ENCODE measurements around the gene KIAA1671. TPM values are rescaled to one million over a fixed set of nuclear protein-coding genes. Genes with fewer than 3 reads are reported as not detected.

The KIAA1671 gene
- total and polyA plus RNA-seq, 2 of the 13 experiments (the other 11 are each of a cell fraction or from before 2014, with no cell fraction given), result 13.5 to 13.6 TPM

GRCh38 chr22:25166266-25167040 lies 213.9 kb downstream of the KIAA1671 start:
- intact Hi-C loops (cut with micrococcal nuclease; ENCODE audit: unreplicated experiment), result no loop called here

GRCh38 chr22:25167082-25167481 lies 214.6 kb downstream of the KIAA1671 start:
- no peak for FAIRE-seq
- no TSS peak for BruUV-seq (replicated peaks)
- H2AFZ ChIP-seq (ENCODE audit: low read length), result no peak overlapping the region
- H3K9ac ChIP-seq (ENCODE audit: insufficient read depth, low read depth, low read length), result no peak overlapping the region
- H3K79me2 ChIP-seq (ENCODE audit: insufficient read depth, low read length), result peaks cover 5% of the 10 kb centered on the region
- in situ Hi-C loops (cut with HindIII; ENCODE audit: extremely low pct_ligation_motif_present, low pct_unique_long_range_greater_than_20kb), result no loop called here
- ChIA-PET CTCF (ENCODE audit: low intra/inter-chr PET ratio, low total read pairs) (no interaction called here), POLR2A (interaction anchor here (1.5 kb wide), 1 partner anchor 56 kb away, joined by 9 read pairs; no protein-coding TSS in a partner anchor)
- no peak overlapping the region for H3K4me2 ChIP-seq (ENCODE audit: low read depth, low read length)
- ATAC-seq, result no peak; the same call in 2 of the 3 replicates
- intact Hi-C loops (cut with micrococcal nuclease; ENCODE audit: unreplicated experiment), result no loop called here
- peaks cover 1 to 2% of the 10 kb centered on the region in 2 experiments; a peak in 2 of 5 replicates for H3K36me3 ChIP-seq (replicated peaks in 1 of 2; ENCODE audit: control insufficient read depth in 1 of 2, insufficient read depth in 2 of 2, low read length in 2 of 2)
- H3K27me3 ChIP-seq (ENCODE audit: control insufficient read depth in 1 of 2, insufficient read depth in 2 of 2, low read length in 2 of 2), result no peaks in the 10 kb centered on the region
- no peaks in the 10 kb centered on the region for H3K9me3 ChIP-seq (ENCODE audit: low read length)
- H3K27ac ChIP-seq (ENCODE audit: extremely low read length, insufficient read depth, low read length), result no peak overlapping the region
- H4K20me1 ChIP-seq (ENCODE audit: insufficient read depth, low read length), result peaks cover 5% of the 10 kb centered on the region; the same call in 1 of the 2 replicates
- DNase-seq (ENCODE audit: low spot score), result no peak
- peaks cover 70% of the 10 kb centered on the region for H3K4me1 ChIP-seq (ENCODE audit: insufficient read depth, low read length)
- H3K4me3 ChIP-seq (replicated peaks in 1 of 3; ENCODE audit: insufficient read depth in 1 of 3, low read depth in 2 of 3, low read length in 3 of 3), result no peak overlapping the region
- WGBS (ENCODE audit: low lambda C conversion rate), result 63% methylated on average over 5 of the region's 7 CpGs
- TF ChIP-seq CENPT (CRISPR knock-in tag; IDR thresholded peaks at IDR 0.05; ENCODE audit: low read depth) (no peak), CREB1 (IDR thresholded peaks at IDR 0.05) (0 out of 2 replicates have a peak, but pooled peaks have one; percentile 27), CREB1 (CRISPR knock-in tag; IDR thresholded peaks at IDR 0.05) (no peak), SMARCE1 (IDR thresholded peaks at IDR 0.05; ENCODE audit: borderline replicate concordance) (no peak), ZNF460 (CRISPR knock-in tag; IDR thresholded peaks at IDR 0.05; ENCODE audit: borderline replicate concordance) (no peak), HNRNPUL1 (IDR thresholded peaks at IDR 0.05; ENCODE audit: low read depth, low read length) (no peak), BCLAF1 (IDR thresholded peaks at IDR 0.05) (no peak), GMEB1 (CRISPR knock-in tag; IDR thresholded peaks at IDR 0.05; ENCODE audit: borderline replicate concordance) (no peak), YEATS2 (CRISPR knock-in tag; IDR thresholded peaks at IDR 0.05; ENCODE audit: borderline replicate concordance) (no peak)

More at GRCh38 chr22:25166266-25167040, 213.9 kb downstream of the KIAA1671 start:
- Histone ChIP-seq H3K27me3 (ENCODE audit: control insufficient read depth in 1 of 2, insufficient read depth in 2 of 2, low read length in 2 of 2) (no peaks in the 10 kb centered on the region), H3K36me3 (replicated peaks in 1 of 2; ENCODE audit: control insufficient read depth in 1 of 2, insufficient read depth in 2 of 2, low read length in 2 of 2) (peaks cover 0 to 1% of the 10 kb centered on the region in 2 experiments; a peak in 2 of 5 replicates), H4K20me1 (ENCODE audit: insufficient read depth, low read length) (peaks cover 9% of the 10 kb centered on the region), H3K4me2 (ENCODE audit: low read depth, low read length) (no peak overlapping the region), H3K9ac (ENCODE audit: insufficient read depth, low read depth, low read length) (no peak overlapping the region), H3K9me3 (ENCODE audit: low read length) (no peaks in the 10 kb centered on the region), H3K27ac (ENCODE audit: extremely low read length, insufficient read depth, low read length) (no peak overlapping the region), H3K4me1 (ENCODE audit: insufficient read depth, low read length) (peaks cover 72% of the 10 kb centered on the region), H3K4me3 (replicated peaks in 1 of 3; ENCODE audit: insufficient read depth in 1 of 3, low read depth in 2 of 3, low read length in 3 of 3) (no peak overlapping the region), H2AFZ (ENCODE audit: low read length) (no peak overlapping the region), H3K79me2 (ENCODE audit: insufficient read depth, low read length) (peaks cover 5% of the 10 kb centered on the region)
- in situ Hi-C loops (cut with HindIII; ENCODE audit: extremely low pct_ligation_motif_present, low pct_unique_long_range_greater_than_20kb), result no loop called here
- POLR2A ChIA-PET, result interaction anchor here (1.5 kb wide), 1 partner anchor 56 kb away, joined by 9 read pairs; no protein-coding TSS in a partner anchor
- no peak for ATAC-seq
- CTCF ChIA-PET (ENCODE audit: low intra/inter-chr PET ratio, low total read pairs), result no interaction called here
- BruUV-seq (replicated peaks), result no TSS peak
- no peak for FAIRE-seq
- WGBS (ENCODE audit: low lambda C conversion rate), result 93% methylated on average over 7 of the region's 9 CpGs
- no peak for TF ChIP-seq SRF (IDR thresholded peaks at IDR 0.05; ENCODE audit: low read depth, low read length)
- no peak for TF ChIP-seq ZNF781 (CRISPR knock-in tag; IDR thresholded peaks at IDR 0.05; ENCODE audit: borderline replicate concordance, not compliant biosample characterization)
- no peak for TF ChIP-seq EED (CRISPR knock-in tag; IDR thresholded peaks at IDR 0.05)
- no peak for TF ChIP-seq SP4 (CRISPR knock-in tag; IDR thresholded peaks at IDR 0.05)
- no peak for TF ChIP-seq SIN3B (IDR thresholded peaks at IDR 0.05; ENCODE audit: low read length)
- no peak for TF ChIP-seq KLF6 (CRISPR knock-in tag; IDR thresholded peaks at IDR 0.05)
- no peak for TF ChIP-seq ZC3H4 (CRISPR knock-in tag; IDR thresholded peaks at IDR 0.05; ENCODE audit: borderline replicate concordance)
- no peak for TF ChIP-seq JUNB (CRISPR knock-in tag; IDR thresholded peaks at IDR 0.05; ENCODE audit: borderline replicate concordance)
- no peak for TF ChIP-seq FOXP1 (IDR thresholded peaks at IDR 0.05)
- TF ChIP-seq FOXP1 (CRISPR knock-in tag; IDR thresholded peaks at IDR 0.05), result no peak
- no peak for TF ChIP-seq GATA4 (IDR thresholded peaks at IDR 0.05; ENCODE audit: borderline replicate concordance, low read depth)
- no peak for TF ChIP-seq RBM39 (IDR thresholded peaks at IDR 0.05; ENCODE audit: low read depth, low read length, poor library complexity, severe bottlenecking)
- TF ChIP-seq ZFP36L2 (CRISPR knock-in tag; IDR thresholded peaks at IDR 0.05), result no peak
- DNase-seq (ENCODE audit: low spot score), result no peak
